HG03521 (cell line): ENCODE measurements around the gene HIVEP2.
A peak's percentile ranks its signal among the peaks of the same experiment; 100 is the strongest.

Experiments
- ATAC-seq: cut with Tn5 transposase; IDR thresholded peaks from one replicate; pipeline ENCODE4 v1.9.1; 2021; ENCODE audit warnings: mild to moderate bottlenecking, moderate library complexity; ENCODE audit not compliant: unreplicated experiment

The HIVEP2 gene

GRCh38 chr6:142867988-142868812, 76.8 kb downstream of the HIVEP2 start:
- ATAC-seq = peak; percentile 45

- ATAC-seq = no peak
Observed at GRCh38 chr6:142867355-142867801, 77.6 kb downstream of the HIVEP2 start.

- ATAC-seq = no peak
Observed at GRCh38 chr6:142863981-142864380, 81.0 kb downstream of the HIVEP2 start.

GRCh38 chr6:142861711-142862110, 83.3 kb downstream of the HIVEP2 start:
- ATAC-seq = no peak

- no peak for ATAC-seq
Observed at GRCh38 chr6:142860498-142860897, 84.5 kb downstream of the HIVEP2 start.

GRCh38 chr6:142857796-142858555, 87.0 kb downstream of the HIVEP2 start:
- peak; percentile 18 for ATAC-seq

GRCh38 chr6:142857233-142857761, 87.7 kb downstream of the HIVEP2 start:
- peak; percentile 53 for ATAC-seq

- ATAC-seq = peak; percentile 62
Observed at GRCh38 chr6:142856624-142857232, 88.2 kb downstream of the HIVEP2 start.

GRCh38 chr6:142855893-142856623, 88.9 kb downstream of the HIVEP2 start:
- ATAC-seq = no peak

- no peak for ATAC-seq
Observed at GRCh38 chr6:142854589-142855488, 90.1 kb downstream of the HIVEP2 start.

- ATAC-seq = no peak
Observed at GRCh38 chr6:142853244-142854180, 91.5 kb downstream of the HIVEP2 start.

- ATAC-seq = no peak
Observed at GRCh38 chr6:142851601-142852000, 93.4 kb downstream of the HIVEP2 start.

GRCh38 chr6:142850679-142851423, 94.1 kb downstream of the HIVEP2 start:
- peak; percentile 49 for ATAC-seq

GRCh38 chr6:142848976-142849375, 96.0 kb downstream of the HIVEP2 start:
- ATAC-seq = no peak

GRCh38 chr6:142848156-142848555, 96.8 kb downstream of the HIVEP2 start:
- no peak for ATAC-seq

- ATAC-seq = no peak
Observed at GRCh38 chr6:142846883-142847287, 98.1 kb downstream of the HIVEP2 start.

GRCh38 chr6:142846459-142846831, 98.5 kb downstream of the HIVEP2 start:
- ATAC-seq = no peak
